CD4-positive, CD25-positive, alpha-beta regulatory T cell (primary cell): Measurements from ENCODE around the gene ISL2. TPM values are rescaled to one million over a fixed set of nuclear protein-coding genes. Genes with fewer than 3 reads are reported as not detected.
"Not testable (repeated sequence)": the region's sequence is repeated elsewhere in the genome, so short reads cannot be mapped to it uniquely, and the experiment has no call there.

Source experiments
- ATAC-seq, 2 donors: fragments of 150-1000 bp; cut with Tn5 transposase; one replicate each; pipeline ENCODE4 v1.10.0; 2021; ENCODE audit warnings: low read depth in 2 of 2, moderate number of reproducible peaks in 2 of 2, moderate library complexity in 1 of 2
- DNase-seq, 3 donors: peaks; one replicate each; pipeline versions ENCODE4 v3.0.0 to v3.0.0-alpha.2; 2012 to 2022; ENCODE audit warnings: mixed read lengths in 1 of 3
- H3K27ac ChIP-seq: one replicate; pipeline ENCODE4 v1.7.0; 2013; ENCODE audit warnings: mild to moderate bottlenecking, low read length; ENCODE audit not compliant: insufficient read depth, poor library complexity, severe bottlenecking
- H3K27me3 ChIP-seq: one replicate; pipeline ENCODE4 v1.7.0; 2013; ENCODE audit warnings: low read length; ENCODE audit not compliant: control insufficient read depth, insufficient read depth
- H3K36me3 ChIP-seq: one replicate; pipeline ENCODE4 v1.7.0; 2013; ENCODE audit warnings: mild to moderate bottlenecking, low read length, moderate library complexity; ENCODE audit not compliant: control insufficient read depth, insufficient read depth
- H3K4me1 ChIP-seq: 2 replicates; pipeline ENCODE4 v1.7.0; 2013; ENCODE audit warnings: mild to moderate bottlenecking, low read length; ENCODE audit not compliant: insufficient read depth, control insufficient read depth, poor library complexity, severe bottlenecking
- H3K4me3 ChIP-seq: one replicate; pipeline ENCODE4 v1.7.0; 2013; ENCODE audit warnings: low read depth, mild to moderate bottlenecking, low read length, moderate library complexity
- H3K9me3 ChIP-seq, 2 experiments: 1 replicate in 1 of 2; 2 replicates in 1 of 2; pipeline ENCODE4 v1.7.0; 2013; ENCODE audit warnings: low read length in 2 of 2, mild to moderate bottlenecking in 1 of 2, moderate library complexity in 1 of 2; ENCODE audit not compliant: control insufficient read depth in 2 of 2
- H3K27ac Mint-ChIP-seq, 3 donors: one replicate each; pipeline ENCODE4 v1.8.0; 2020 to 2022; ENCODE audit warnings: mild to moderate bottlenecking in 3 of 3, mixed read lengths in 3 of 3, moderate library complexity in 2 of 3
- H3K27me3 Mint-ChIP-seq: one replicate; pipeline ENCODE4 v1.8.0; 2022; ENCODE audit warnings: mild to moderate bottlenecking, mixed read lengths
- H3K36me3 Mint-ChIP-seq: one replicate; pipeline ENCODE4 v1.8.0; 2020; ENCODE audit warnings: mixed read lengths
- H3K4me1 Mint-ChIP-seq, 4 donors: one replicate each; pipeline ENCODE4 v1.8.0; 2020 to 2022; ENCODE audit warnings: mixed read lengths in 4 of 4, mild to moderate bottlenecking in 1 of 4
- H3K4me3 Mint-ChIP-seq, 4 donors: one replicate each; pipeline ENCODE4 v1.8.0; 2020 to 2022; ENCODE audit warnings: mild to moderate bottlenecking in 4 of 4, mixed read lengths in 4 of 4, moderate library complexity in 3 of 4
- H3K9me3 Mint-ChIP-seq, 7 donors: one replicate each; pipeline ENCODE4 v1.8.0; 2020 to 2022; ENCODE audit warnings: mixed read lengths in 7 of 7, mild to moderate bottlenecking in 3 of 7, moderate library complexity in 2 of 7
- polyA plus RNA-seq, 4 donors: library from polyadenylated mRNA; unstranded; fragments of 300-500 nt; fragmentation: Illumina TruSeq; gene quantifications; one replicate each; pipeline ENCODE4 v1.2.3, GENCODE V29; 2021
- total RNA-seq: library from RNA; stranded (reverse); gene quantifications from one replicate; pipeline ENCODE4 v1.2.3, GENCODE V29; 2022

The ISL2 gene
- total and polyA plus RNA-seq, 5 donors from 2014 or later, result 1.4 TPM; not detected in 4

- DNase-seq (no peak), ATAC-seq (no peak)
- Mint-ChIP-seq H3K27me3 (no peaks in the 10 kb centered on the region), H3K27ac (peak overlapping the region in 1 of 3 donors; percentile 57), H3K36me3 (peaks cover 17% of the 10 kb centered on the region), H3K4me1 (peaks cover 29 to 43% (median 39%) of the 10 kb centered on the region in 4 donors), H3K9me3 (peaks cover 0 to 6% (median 0%) of the 10 kb centered on the region in 7 donors), H3K4me3 (peak overlapping the region in 1 of 4 donors; percentile 35)
- H3K4me1 ChIP-seq, result no peaks in the 10 kb centered on the region
- no peaks in the 10 kb centered on the region for H3K36me3 ChIP-seq
- H3K27me3 ChIP-seq, result no peaks in the 10 kb centered on the region
- no peaks in the 10 kb centered on the region for H3K9me3 ChIP-seq
- no peak overlapping the region for H3K27ac ChIP-seq
- H3K4me3 ChIP-seq, result no peak overlapping the region
Observed at GRCh38 chr15:76303909-76304308, 32.7 kb upstream of the ISL2 start.

- no peaks in the 10 kb centered on the region for H3K27me3 ChIP-seq
- H3K36me3 ChIP-seq, result no peaks in the 10 kb centered on the region
- Mint-ChIP-seq H3K4me1 (peaks cover 33 to 56% (median 43%) of the 10 kb centered on the region in 4 donors), H3K27ac (no peak overlapping the region), H3K36me3 (peaks cover 13% of the 10 kb centered on the region), H3K4me3 (peak overlapping the region; percentile 90 to 97 (median 93)), H3K9me3 (peaks cover 0 to 3% (median 0%) of the 10 kb centered on the region in 7 donors), H3K27me3 (no peaks in the 10 kb centered on the region)
- no peaks in the 10 kb centered on the region for H3K9me3 ChIP-seq
- H3K27ac ChIP-seq, result no peak overlapping the region
- peaks cover 19% of the 10 kb centered on the region for H3K4me1 ChIP-seq
- DNase-seq (no peak), ATAC-seq (no peak)
- H3K4me3 ChIP-seq, result peak overlapping the region; percentile 70
Observed at GRCh38 chr15:76309601-76310330, 26.8 kb upstream of the ISL2 start.

GRCh38 chr15:76310475-76311099, 26.0 kb upstream of the ISL2 start:
- no peaks in the 10 kb centered on the region for H3K27me3 Mint-ChIP-seq
- Histone ChIP-seq H3K27ac (peak overlapping the region; percentile 67), H3K9me3 (no peaks in the 10 kb centered on the region), H3K27me3 (no peaks in the 10 kb centered on the region), H3K4me3 (peak overlapping the region; percentile 70), H3K36me3 (no peaks in the 10 kb centered on the region), H3K4me1 (peaks cover 19% of the 10 kb centered on the region)
- ATAC-seq, result no peak
- DNase-seq, result peak in 2 of 3 donors; percentile 16 to 43
- peak overlapping the region; percentile 32 to 89 (median 85) for H3K27ac Mint-ChIP-seq
- H3K36me3 Mint-ChIP-seq, result peaks cover 9% of the 10 kb centered on the region
- H3K4me1 Mint-ChIP-seq, result peaks cover 28 to 51% (median 35%) of the 10 kb centered on the region in 4 donors
- H3K4me3 Mint-ChIP-seq, result peak overlapping the region; percentile 90 to 97 (median 93)
- H3K9me3 Mint-ChIP-seq, result no peaks in the 10 kb centered on the region

- Histone ChIP-seq H3K27me3 (no peaks in the 10 kb centered on the region), H3K4me3 (peak within 1 kb of the TSS; percentile 80), H3K36me3 (no peaks in the 10 kb centered on the region), H3K27ac (peak within 1 kb of the TSS; percentile 67), H3K4me1 (peaks cover 19% of the 10 kb centered on the region), H3K9me3 (no peaks in the 10 kb centered on the region)
- peak within 1 kb of the TSS; percentile 90 to 97 (median 93) for H3K4me3 Mint-ChIP-seq
- ATAC-seq, result peak; percentile 96 to 98
- peak within 1 kb of the TSS; percentile 85 to 89 (median 85) for H3K27ac Mint-ChIP-seq
- DNase-seq, result peak; percentile 79 to 95 (median 84)
- peaks cover 24 to 47% (median 32%) of the 10 kb centered on the region in 4 donors for H3K4me1 Mint-ChIP-seq
- no peaks in the 10 kb centered on the region for H3K27me3 Mint-ChIP-seq
- no peaks in the 10 kb centered on the region for H3K9me3 Mint-ChIP-seq
- peaks cover 9% of the 10 kb centered on the region for H3K36me3 Mint-ChIP-seq
Observed at GRCh38 chr15:76311100-76311953, 25.2 kb upstream of the ISL2 start, which contains the start of gene ETFA. ETFA (minus strand) TSS chr15:76311469; CDS start chr15:76311388, 81 bp downstream.

GRCh38 chr15:76312540-76313174, 23.9 kb upstream of the ISL2 start:
- no peaks in the 10 kb centered on the region for H3K9me3 Mint-ChIP-seq
- Histone ChIP-seq H3K27ac (no peak overlapping the region), H3K36me3 (no peaks in the 10 kb centered on the region), H3K4me3 (no peak overlapping the region), H3K27me3 (no peaks in the 10 kb centered on the region), H3K4me1 (peaks cover 19% of the 10 kb centered on the region), H3K9me3 (no peaks in the 10 kb centered on the region)
- H3K4me3 Mint-ChIP-seq, result peak overlapping the region; percentile 38 to 97 (median 91)
- no peaks in the 10 kb centered on the region for H3K27me3 Mint-ChIP-seq
- peak overlapping the region in 2 of 3 donors; percentile 24 to 82 for H3K27ac Mint-ChIP-seq
- peaks cover 19 to 43% (median 29%) of the 10 kb centered on the region in 4 donors for H3K4me1 Mint-ChIP-seq
- H3K36me3 Mint-ChIP-seq, result peaks cover 9% of the 10 kb centered on the region
- no peak for ATAC-seq
- no peak for DNase-seq

- Mint-ChIP-seq H3K4me3 (peak overlapping the region; percentile 8 to 97 (median 88)), H3K4me1 (peaks cover 15 to 39% (median 25%) of the 10 kb centered on the region in 4 donors)
- not testable (repeated sequence) for H3K27ac ChIP-seq, H3K36me3 Mint-ChIP-seq, H3K36me3 ChIP-seq, DNase-seq, H3K9me3 Mint-ChIP-seq, H3K27ac Mint-ChIP-seq, ATAC-seq, H3K4me3 ChIP-seq, H3K27me3 Mint-ChIP-seq, H3K27me3 ChIP-seq, H3K9me3 ChIP-seq
- H3K4me1 ChIP-seq, result peaks cover 19% of the 10 kb centered on the region
Observed at GRCh38 chr15:76313175-76313567, 23.4 kb upstream of the ISL2 start.

GRCh38 chr15:76313731-76314130, 22.8 kb upstream of the ISL2 start:
- Mint-ChIP-seq H3K4me1 (peaks cover 10 to 33% (median 22%) of the 10 kb centered on the region in 4 donors), H3K9me3 (no peaks in the 10 kb centered on the region), H3K27me3 (no peaks in the 10 kb centered on the region), H3K27ac (no peak overlapping the region), H3K4me3 (peak overlapping the region in 2 of 4 donors; percentile 86 to 97), H3K36me3 (peaks cover 4% of the 10 kb centered on the region)
- H3K36me3 ChIP-seq, result no peaks in the 10 kb centered on the region
- DNase-seq, result no peak
- no peak for ATAC-seq
- H3K27ac ChIP-seq, result no peak overlapping the region
- H3K27me3 ChIP-seq, result peaks cover 4% of the 10 kb centered on the region
- H3K4me3 ChIP-seq, result no peak overlapping the region
- H3K9me3 ChIP-seq, result no peaks in the 10 kb centered on the region
- peaks cover 19% of the 10 kb centered on the region for H3K4me1 ChIP-seq
